Measurements from ENCODE around the gene OTOR. TPM values are rescaled to one million over a fixed set of nuclear protein-coding genes. Genes with fewer than 3 reads are reported as not detected.

OTOR gene
- total RNA-seq, 6 donors from 2014 or later, result not detected

GRCh38 chr20:16729565-16730460 lies 18.3 kb upstream of the OTOR start, which contains the start of gene SNRPB2:
Gene SNRPB2, plus strand, starts transcription at chr20:16730026. Its CDS starts 1,677 bp downstream, at chr20:16731703.
- DNase-seq, result peak; percentile 90 to 97
- peak within 1 kb of the TSS; percentile 77 to 96 (median 90) for H3K4me3 ChIP-seq
- peak within 1 kb of the TSS; percentile 83 to 93 (median 88) for H3K27ac ChIP-seq
- TF ChIP-seq, protein P1, sequence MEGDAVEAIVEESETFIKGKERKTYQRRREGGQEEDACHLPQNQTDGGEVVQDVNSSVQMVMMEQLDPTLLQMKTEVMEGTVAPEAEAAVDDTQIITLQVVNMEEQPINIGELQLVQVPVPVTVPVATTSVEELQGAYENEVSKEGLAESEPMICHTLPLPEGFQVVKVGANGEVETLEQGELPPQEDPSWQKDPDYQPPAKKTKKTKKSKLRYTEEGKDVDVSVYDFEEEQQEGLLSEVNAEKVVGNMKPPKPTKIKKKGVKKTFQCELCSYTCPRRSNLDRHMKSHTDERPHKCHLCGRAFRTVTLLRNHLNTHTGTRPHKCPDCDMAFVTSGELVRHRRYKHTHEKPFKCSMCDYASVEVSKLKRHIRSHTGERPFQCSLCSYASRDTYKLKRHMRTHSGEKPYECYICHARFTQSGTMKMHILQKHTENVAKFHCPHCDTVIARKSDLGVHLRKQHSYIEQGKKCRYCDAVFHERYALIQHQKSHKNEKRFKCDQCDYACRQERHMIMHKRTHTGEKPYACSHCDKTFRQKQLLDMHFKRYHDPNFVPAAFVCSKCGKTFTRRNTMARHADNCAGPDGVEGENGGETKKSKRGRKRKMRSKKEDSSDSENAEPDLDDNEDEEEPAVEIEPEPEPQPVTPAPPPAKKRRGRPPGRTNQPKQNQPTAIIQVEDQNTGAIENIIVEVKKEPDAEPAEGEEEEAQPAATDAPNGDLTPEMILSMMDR (IDR thresholded peaks at IDR 0.05), result peak in 1 of 6 experiments; percentile 21
- TF ChIP-seq POLR2A (IDR thresholded peaks at IDR 0.05), result peak in 2 of 4 donors; percentile 68 to 81
- TF ChIP-seq EP300 (IDR thresholded peaks at IDR 0.05), result peak in 1 of 4 donors; percentile 55
- TF ChIP-seq POLR2AphosphoS5 (IDR thresholded peaks at IDR 0.05), result peak; percentile 91
- H3K36me3 ChIP-seq, result peaks cover 0 to 30% (median 15%) of the 10 kb centered on the region in 4 donors
- H3K9me3 ChIP-seq, result no peaks in the 10 kb centered on the region
- H3K4me1 ChIP-seq, result peaks cover 15 to 39% (median 19%) of the 10 kb centered on the region in 4 donors
- 3 to 11% methylated on average over 29 to 57 of the region's 57 CpGs for WGBS, 2 donors
- no peaks in the 10 kb centered on the region for H3K27me3 ChIP-seq
- peak; percentile 98 to 100 for ATAC-seq (ENCODE audit: low FRiP score in 2 of 2)

DNA sequence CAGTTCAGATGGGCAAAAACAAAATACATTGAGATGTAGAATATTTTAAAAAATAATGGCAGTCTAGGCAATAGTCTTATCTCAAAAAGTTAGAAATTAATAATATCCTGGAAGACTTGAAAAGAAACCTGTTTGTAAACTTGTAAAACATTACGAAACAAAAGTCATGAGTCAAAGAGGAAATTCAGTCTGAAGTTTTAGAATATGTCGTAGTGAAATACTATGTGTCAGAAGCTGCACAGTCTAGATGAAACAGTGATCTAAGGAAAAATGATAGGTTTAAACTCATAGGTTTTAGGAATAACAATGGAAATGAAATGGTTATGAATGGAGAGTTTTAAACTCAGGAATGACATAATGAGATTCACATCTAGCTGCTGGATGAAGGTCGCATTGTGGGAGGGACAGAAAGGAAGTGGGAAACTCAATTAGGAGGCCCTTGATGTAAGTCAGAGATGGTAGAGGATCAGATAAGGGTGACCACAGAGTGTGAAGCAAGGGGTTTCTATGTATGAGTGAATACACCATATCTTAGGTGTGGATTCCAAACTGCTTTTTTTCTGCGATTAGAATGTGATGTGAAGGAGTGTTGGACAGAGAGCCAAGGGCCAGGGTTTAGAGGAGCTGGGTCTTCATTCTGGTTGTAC lies 15.5 kb upstream of the OTOR start:
- Histone ChIP-seq H3K36me3 (peaks cover 0 to 59% (median 31%) of the 10 kb centered on the region in 4 donors), H3K4me3 (no peak overlapping the region), H3K27ac (no peak overlapping the region)

GRCh38 chr20:16740365-16741072 lies 7.6 kb upstream of the OTOR start:
- H3K27ac ChIP-seq, result no peak overlapping the region
- no peak overlapping the region for H3K4me3 ChIP-seq
- peaks cover 18 to 71% (median 44%) of the 10 kb centered on the region in 4 donors for H3K36me3 ChIP-seq
- no peaks in the 10 kb centered on the region for H3K4me1 ChIP-seq
- H3K9me3 ChIP-seq, result no peaks in the 10 kb centered on the region
- TF ChIP-seq POLR2A (IDR thresholded peaks at IDR 0.05), result no peak
- no peaks in the 10 kb centered on the region for H3K27me3 ChIP-seq
- ATAC-seq (ENCODE audit: low FRiP score in 2 of 2), result no peak
- 93 to 95% methylated on average over 6 of the region's 6 CpGs for WGBS, 2 donors
- DNase-seq, result no peak

More for the DNA sequence above, 15.5 kb upstream of the OTOR start:
- no peak for DNase-seq
- H3K9me3 ChIP-seq, result no peaks in the 10 kb centered on the region
- 63 to 70% methylated on average over 4 of the region's 4 CpGs for WGBS, 2 donors
- H3K4me1 ChIP-seq, result peaks cover 15 to 39% (median 19%) of the 10 kb centered on the region in 4 donors
- TF ChIP-seq, protein P1 (IDR thresholded peaks at IDR 0.05), result no peak
- TF ChIP-seq EP300 (IDR thresholded peaks at IDR 0.05) (no peak), POLR2A (IDR thresholded peaks at IDR 0.05) (no peak), POLR2AphosphoS5 (IDR thresholded peaks at IDR 0.05) (no peak)
- ATAC-seq (ENCODE audit: low FRiP score in 2 of 2), result no peak
- H3K27me3 ChIP-seq, result no peaks in the 10 kb centered on the region

DNA sequence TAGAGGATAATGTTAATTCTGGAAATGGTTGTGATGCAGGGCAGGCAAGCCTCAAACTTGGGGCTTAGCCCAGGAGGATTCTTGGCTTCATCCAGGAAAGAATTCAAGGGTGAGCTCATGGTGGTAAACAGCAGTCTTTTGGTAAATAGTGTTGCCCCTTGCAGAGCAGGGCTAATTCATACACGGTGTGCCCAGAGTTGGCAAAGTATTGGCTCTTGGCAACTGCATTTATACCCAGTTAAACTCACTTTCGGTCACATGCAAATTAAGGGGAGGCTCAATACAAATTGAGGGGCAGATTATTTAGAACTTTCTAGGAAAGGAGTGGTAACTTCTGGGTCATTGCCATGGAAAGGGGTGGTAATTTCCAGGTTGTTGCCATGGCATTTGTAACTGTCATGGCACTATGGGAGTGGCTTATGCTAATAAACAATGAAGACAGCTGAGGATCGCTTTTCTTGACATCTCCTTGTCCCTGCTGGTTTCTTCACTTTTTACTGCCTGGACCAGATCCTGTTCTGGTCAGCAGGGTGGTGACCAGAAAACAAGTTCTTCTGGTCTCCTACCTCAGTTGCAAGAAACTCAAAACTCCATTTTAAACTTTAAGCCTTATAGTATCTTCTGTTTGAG lies 3.9 kb upstream of the OTOR start:
- ATAC-seq (ENCODE audit: low FRiP score in 2 of 2) (no peak), DNase-seq (no peak)
- Histone ChIP-seq H3K9me3 (no peaks in the 10 kb centered on the region), H3K27ac (no peak overlapping the region), H3K4me3 (no peak overlapping the region), H3K4me1 (no peaks in the 10 kb centered on the region), H3K36me3 (peaks cover 13 to 33% (median 22%) of the 10 kb centered on the region in 4 donors), H3K27me3 (no peaks in the 10 kb centered on the region)
- TF ChIP-seq POLR2A (IDR thresholded peaks at IDR 0.05), result no peak
- TF ChIP-seq POLR2AphosphoS5 (IDR thresholded peaks at IDR 0.05), result no peak
- TF ChIP-seq, protein P1 (IDR thresholded peaks at IDR 0.05), result no peak
- TF ChIP-seq EP300 (IDR thresholded peaks at IDR 0.05), result no peak
- 77 to 86% methylated on average over 3 of the region's 3 CpGs for WGBS, 2 donors

Data from upper lobe of left lung (tissue), 6 donors.